ENCODE data around the gene GOLIM4.

DNA sequence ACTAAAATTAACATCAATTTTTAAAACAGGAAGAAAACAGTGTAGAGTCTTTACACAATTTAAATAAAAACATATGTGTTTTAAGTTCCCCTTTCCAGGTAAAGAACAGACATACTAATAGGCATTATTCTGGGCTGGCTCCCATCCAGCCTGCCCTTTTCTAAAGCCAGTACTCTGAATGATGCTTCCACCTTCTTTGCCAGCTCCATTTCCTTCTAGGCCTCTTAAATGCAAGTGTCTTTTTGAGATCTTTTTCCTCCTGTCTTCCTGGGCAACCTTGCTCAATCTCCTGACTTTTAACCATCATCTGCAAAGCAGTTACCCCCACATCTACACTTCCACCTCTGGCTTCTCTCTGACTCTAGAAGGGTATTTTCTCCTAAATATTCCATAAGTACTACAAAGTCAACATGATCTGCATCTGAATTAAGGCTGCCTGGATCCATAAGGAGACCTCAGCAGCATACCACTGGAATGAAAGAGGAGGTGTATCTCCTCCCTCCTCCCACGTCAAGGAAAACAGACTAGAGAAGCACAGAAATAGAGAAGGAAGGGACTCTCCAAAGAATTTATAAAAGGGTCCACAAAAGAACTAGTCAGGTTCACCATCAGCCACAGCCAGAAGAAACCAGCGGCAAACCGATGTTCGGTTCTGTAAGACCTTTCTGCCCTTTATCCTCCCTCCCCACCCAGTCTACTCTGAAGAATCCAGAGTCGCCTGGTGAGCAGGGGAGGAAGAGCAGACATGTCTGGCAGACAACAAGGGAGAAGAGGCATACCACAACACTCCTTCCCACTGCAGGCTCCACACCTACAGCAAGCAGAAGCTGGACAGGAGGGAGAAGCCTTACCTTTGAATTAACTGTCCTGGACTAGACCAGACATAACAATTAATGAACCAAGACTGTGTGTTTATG is 47.1 kb downstream of the GOLIM4 start:
- TF ChIP-seq POLR2A (IDR thresholded peaks at IDR 0.05; ENCODE audit: low read length) (no peak), GATA1 (IDR thresholded peaks at IDR 0.05; ENCODE audit: low read depth, low read length) (no peak)

Measured in erythroblast (primary cell).